Neural cell (in vitro differentiated cells): ENCODE results near the gene HGD.

Experiments
- EP300 ChIP-seq: fragments of 450-650 bp; conservative IDR thresholded peaks from 2 replicates; pipeline ENCODE4 v1.6.1; 2014; ENCODE audit warnings: antibody characterized with exemption, mild to moderate bottlenecking, moderate library complexity; ENCODE audit not compliant: poor library complexity, severe bottlenecking
- POLR2AphosphoS5 ChIP-seq: IDR thresholded peaks from 2 replicates; pipeline ENCODE4 v1.6.1; 2012
- RAD21 ChIP-seq: fragments of 450-650 bp; conservative IDR thresholded peaks from 2 replicates; pipeline ENCODE4 v1.6.1; 2014; ENCODE audit warnings: antibody characterized with exemption, mild to moderate bottlenecking, moderate library complexity
- TF ChIP-seq, protein P1 (sequence below): fragments of 450-650 bp; IDR thresholded peaks from 2 replicates; pipeline ENCODE4 v1.5.1; 2014; ENCODE audit warnings: antibody characterized with exemption, mild to moderate bottlenecking, moderate library complexity; ENCODE audit not compliant: poor library complexity, severe bottlenecking
- TF ChIP-seq, protein P2 (sequence below): IDR thresholded peaks from 2 replicates; pipeline ENCODE4 v1.6.1; 2012; ENCODE audit warnings: borderline replicate concordance

DNA sequence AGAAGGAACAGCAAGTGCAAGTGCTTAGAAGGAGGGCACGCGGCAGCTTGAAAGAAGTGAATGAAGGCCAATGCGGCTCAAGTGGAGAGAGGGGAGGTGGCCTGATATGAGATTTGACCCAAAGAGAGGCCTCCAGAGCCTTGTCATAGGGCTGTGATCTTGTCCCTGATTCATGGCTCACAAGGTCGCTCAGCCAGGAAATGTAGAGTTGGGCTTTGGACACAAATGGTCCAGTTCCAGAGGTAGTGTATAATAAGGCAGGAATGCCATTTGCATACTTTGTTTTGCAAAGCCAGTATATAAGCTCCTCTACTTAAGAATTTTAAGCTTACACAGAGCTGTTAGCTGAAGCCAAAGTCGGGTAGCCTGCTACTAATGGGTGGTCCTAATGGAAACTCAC is 33.7 kb downstream of the HGD start:
- TF ChIP-seq, protein P1, sequence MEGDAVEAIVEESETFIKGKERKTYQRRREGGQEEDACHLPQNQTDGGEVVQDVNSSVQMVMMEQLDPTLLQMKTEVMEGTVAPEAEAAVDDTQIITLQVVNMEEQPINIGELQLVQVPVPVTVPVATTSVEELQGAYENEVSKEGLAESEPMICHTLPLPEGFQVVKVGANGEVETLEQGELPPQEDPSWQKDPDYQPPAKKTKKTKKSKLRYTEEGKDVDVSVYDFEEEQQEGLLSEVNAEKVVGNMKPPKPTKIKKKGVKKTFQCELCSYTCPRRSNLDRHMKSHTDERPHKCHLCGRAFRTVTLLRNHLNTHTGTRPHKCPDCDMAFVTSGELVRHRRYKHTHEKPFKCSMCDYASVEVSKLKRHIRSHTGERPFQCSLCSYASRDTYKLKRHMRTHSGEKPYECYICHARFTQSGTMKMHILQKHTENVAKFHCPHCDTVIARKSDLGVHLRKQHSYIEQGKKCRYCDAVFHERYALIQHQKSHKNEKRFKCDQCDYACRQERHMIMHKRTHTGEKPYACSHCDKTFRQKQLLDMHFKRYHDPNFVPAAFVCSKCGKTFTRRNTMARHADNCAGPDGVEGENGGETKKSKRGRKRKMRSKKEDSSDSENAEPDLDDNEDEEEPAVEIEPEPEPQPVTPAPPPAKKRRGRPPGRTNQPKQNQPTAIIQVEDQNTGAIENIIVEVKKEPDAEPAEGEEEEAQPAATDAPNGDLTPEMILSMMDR, result no peak
- TF ChIP-seq, protein P2, sequence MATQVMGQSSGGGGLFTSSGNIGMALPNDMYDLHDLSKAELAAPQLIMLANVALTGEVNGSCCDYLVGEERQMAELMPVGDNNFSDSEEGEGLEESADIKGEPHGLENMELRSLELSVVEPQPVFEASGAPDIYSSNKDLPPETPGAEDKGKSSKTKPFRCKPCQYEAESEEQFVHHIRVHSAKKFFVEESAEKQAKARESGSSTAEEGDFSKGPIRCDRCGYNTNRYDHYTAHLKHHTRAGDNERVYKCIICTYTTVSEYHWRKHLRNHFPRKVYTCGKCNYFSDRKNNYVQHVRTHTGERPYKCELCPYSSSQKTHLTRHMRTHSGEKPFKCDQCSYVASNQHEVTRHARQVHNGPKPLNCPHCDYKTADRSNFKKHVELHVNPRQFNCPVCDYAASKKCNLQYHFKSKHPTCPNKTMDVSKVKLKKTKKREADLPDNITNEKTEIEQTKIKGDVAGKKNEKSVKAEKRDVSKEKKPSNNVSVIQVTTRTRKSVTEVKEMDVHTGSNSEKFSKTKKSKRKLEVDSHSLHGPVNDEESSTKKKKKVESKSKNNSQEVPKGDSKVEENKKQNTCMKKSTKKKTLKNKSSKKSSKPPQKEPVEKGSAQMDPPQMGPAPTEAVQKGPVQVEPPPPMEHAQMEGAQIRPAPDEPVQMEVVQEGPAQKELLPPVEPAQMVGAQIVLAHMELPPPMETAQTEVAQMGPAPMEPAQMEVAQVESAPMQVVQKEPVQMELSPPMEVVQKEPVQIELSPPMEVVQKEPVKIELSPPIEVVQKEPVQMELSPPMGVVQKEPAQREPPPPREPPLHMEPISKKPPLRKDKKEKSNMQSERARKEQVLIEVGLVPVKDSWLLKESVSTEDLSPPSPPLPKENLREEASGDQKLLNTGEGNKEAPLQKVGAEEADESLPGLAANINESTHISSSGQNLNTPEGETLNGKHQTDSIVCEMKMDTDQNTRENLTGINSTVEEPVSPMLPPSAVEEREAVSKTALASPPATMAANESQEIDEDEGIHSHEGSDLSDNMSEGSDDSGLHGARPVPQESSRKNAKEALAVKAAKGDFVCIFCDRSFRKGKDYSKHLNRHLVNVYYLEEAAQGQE, result no peak
- TF ChIP-seq RAD21 (no peak), EP300 (no peak), POLR2AphosphoS5 (no peak)
